Measurements from ENCODE around the gene STARD9.
"Not testable (repeated sequence)": the region's sequence is repeated elsewhere in the genome, so short reads cannot be mapped to it uniquely, and the experiment has no call there.

STARD9 gene

GRCh38 chr15:42731461-42731860, 156.1 kb downstream of the STARD9 start:
- DNase-seq: no peak

- DNase-seq: no peak
Observed at GRCh38 chr15:42732095-42732827, 156.9 kb downstream of the STARD9 start.

- no peak for DNase-seq
Observed at GRCh38 chr15:42733027-42733426, 157.6 kb downstream of the STARD9 start.

- DNase-seq: no peak
Observed at GRCh38 chr15:42734076-42734672, 158.8 kb downstream of the STARD9 start.

GRCh38 chr15:42735382-42736165, 160.2 kb downstream of the STARD9 start:
- no peak for DNase-seq

- DNase-seq: no peak
Observed at GRCh38 chr15:42736178-42736792, 160.9 kb downstream of the STARD9 start.

- DNase-seq: peak; percentile 55 to 78
Observed at GRCh38 chr15:42736793-42737528, 161.6 kb downstream of the STARD9 start, which contains the start of gene CDAN1. Gene CDAN1 (minus strand): TSS chr15:42737128. CDS start chr15:42737102, 26 bp downstream.

GRCh38 chr15:42737529-42738328, 162.3 kb downstream of the STARD9 start:
- no peak for DNase-seq

- DNase-seq: no peak
Observed at GRCh38 chr15:42741710-42742109, 166.3 kb downstream of the STARD9 start.

GRCh38 chr15:42742149-42742548, 166.7 kb downstream of the STARD9 start:
- no peak for DNase-seq

- no peak for DNase-seq
Observed at GRCh38 chr15:42744195-42744594, 168.8 kb downstream of the STARD9 start.

GRCh38 chr15:42749266-42749665, 173.9 kb downstream of the STARD9 start:
- no peak for DNase-seq

- DNase-seq: no peak
Observed at GRCh38 chr15:42750306-42750705, 174.9 kb downstream of the STARD9 start.

- no peak for DNase-seq
Observed at GRCh38 chr15:42759093-42759492, 183.7 kb downstream of the STARD9 start.

- no peak for DNase-seq
Observed at GRCh38 chr15:42760759-42761158, 185.4 kb downstream of the STARD9 start.

- not testable (repeated sequence) for DNase-seq
Observed at GRCh38 chr15:42761813-42762212, 186.4 kb downstream of the STARD9 start.

- not testable (repeated sequence) for DNase-seq
Observed at GRCh38 chr15:42764154-42764731, 188.8 kb downstream of the STARD9 start.

GRCh38 chr15:42766109-42766508, 190.7 kb downstream of the STARD9 start:
- not testable (repeated sequence) for DNase-seq
